CD4-positive, alpha-beta memory T cell (primary cell): ENCODE measurements around the gene HNRNPAB. TPM values are rescaled to one million over a fixed set of nuclear protein-coding genes. Genes with fewer than 3 reads are reported as not detected.

Source experiments
- CTCF ChIA-PET: fragments of 350-600 bp; sonication (Branson Sonifier 250); formaldehyde crosslinking; loops from one replicate; lab custom pipeline; 2021; ENCODE audit warnings: inconsistent platforms; ENCODE audit not compliant: partially characterized antibody; lab: Charles Lee
- POLR2A ChIA-PET: fragments of 350-600 bp; sonication (Branson Sonifier 250); formaldehyde crosslinking; loops from one replicate; lab custom pipeline; 2021; ENCODE audit not compliant: partially characterized antibody; lab: Charles Lee
- DNase-seq, 5 donors: peaks; one replicate each; pipeline versions ENCODE4 v3.0.0 to v3.0.0-alpha.2; 2020 to 2022; ENCODE audit warnings: mixed read lengths in 1 of 5
- H3K27ac ChIP-seq: one replicate; pipeline ENCODE4 v1.7.0; 2013; ENCODE audit warnings: low read depth, low read length
- H3K27me3 ChIP-seq: 2 replicates; pipeline ENCODE4 v1.7.0; 2013; ENCODE audit warnings: mild to moderate bottlenecking, low read length, moderate library complexity; ENCODE audit not compliant: insufficient read depth
- H3K36me3 ChIP-seq: 2 replicates; pipeline ENCODE4 v1.7.0; 2013; ENCODE audit warnings: mild to moderate bottlenecking, low read length, moderate library complexity; ENCODE audit not compliant: insufficient read depth
- H3K4me1 ChIP-seq: 2 replicates; pipeline ENCODE4 v1.7.0; 2013; ENCODE audit warnings: mild to moderate bottlenecking, low read length, moderate library complexity; ENCODE audit not compliant: insufficient read depth
- H3K4me3 ChIP-seq, 2 donors: one replicate each; pipeline ENCODE4 v1.7.0; 2013; ENCODE audit warnings: low read length in 2 of 2, mild to moderate bottlenecking in 1 of 2
- H3K9me3 ChIP-seq, 2 donors: one replicate each; pipeline ENCODE4 v1.7.0; 2013; ENCODE audit warnings: low read length in 2 of 2, control low read depth in 1 of 2; ENCODE audit not compliant: control insufficient read depth in 1 of 2
- H3K27ac Mint-ChIP-seq, 7 donors: one replicate each; pipeline ENCODE4 v1.8.0; 2020 to 2021; ENCODE audit warnings: mixed read lengths in 7 of 7, mild to moderate bottlenecking in 6 of 7, inconsistent platforms in 3 of 7, moderate library complexity in 3 of 7
- H3K27me3 Mint-ChIP-seq, 2 donors: one replicate each; pipeline ENCODE4 v1.8.0; 2020 to 2021; ENCODE audit warnings: mixed read lengths in 2 of 2
- H3K36me3 Mint-ChIP-seq, 2 donors: one replicate each; pipeline ENCODE4 v1.8.0; 2020 to 2021; ENCODE audit warnings: mixed read lengths in 2 of 2, inconsistent platforms in 1 of 2, mild to moderate bottlenecking in 1 of 2
- H3K4me1 Mint-ChIP-seq, 4 donors: one replicate each; pipeline ENCODE4 v1.8.0; 2020 to 2021; ENCODE audit warnings: mixed read lengths in 4 of 4, mild to moderate bottlenecking in 1 of 4
- H3K4me3 Mint-ChIP-seq, 8 donors: one replicate each; pipeline ENCODE4 v1.8.0; 2020 to 2021; ENCODE audit warnings: mixed read lengths in 8 of 8, mild to moderate bottlenecking in 7 of 8, moderate library complexity in 6 of 8, inconsistent platforms in 3 of 8
- H3K9me3 Mint-ChIP-seq, 8 donors: one replicate each; pipeline ENCODE4 v1.8.0; 2020 to 2021; ENCODE audit warnings: mixed read lengths in 8 of 8, mild to moderate bottlenecking in 5 of 8, inconsistent platforms in 3 of 8, moderate library complexity in 1 of 8
- intact Hi-C: fragments of 100-400 bp; cut with micrococcal nuclease; formaldehyde crosslinking; loops from one replicate; pipeline ENCODE4 v1.15.1; 2023
- polyA plus RNA-seq, 2 donors: library from polyadenylated mRNA; unstranded; fragments of 300-500 nt; fragmentation: Illumina TruSeq; gene quantifications; one replicate each; pipeline ENCODE4 v1.2.3, GENCODE V29; 2021
- total RNA-seq, 2 experiments: library from RNA; stranded (reverse); gene quantifications; one replicate each; pipeline ENCODE4 v1.2.3, GENCODE V29; 2021

The HNRNPAB gene
- total and polyA plus RNA-seq, 4 experiments from 2014 or later: 29.4 to 85.3 (median 78.7) TPM

- Histone ChIP-seq H3K36me3 (no peaks in the 10 kb centered on the region), H3K4me3 (no peak overlapping the region), H3K9me3 (no peaks in the 10 kb centered on the region), H3K27me3 (no peaks in the 10 kb centered on the region), H3K27ac (no peak overlapping the region), H3K4me1 (no peaks in the 10 kb centered on the region)
- Mint-ChIP-seq H3K4me3 (no peak overlapping the region), H3K4me1 (no peaks in the 10 kb centered on the region), H3K27me3 (no peaks in the 10 kb centered on the region), H3K27ac (no peak overlapping the region), H3K9me3 (peaks cover 0 to 2% (median 0%) of the 10 kb centered on the region in 8 donors), H3K36me3 (no peaks in the 10 kb centered on the region)
- DNase-seq: no peak
- ChIA-PET POLR2A (no interaction called here), CTCF (no interaction called here)
- intact Hi-C loops: no loop called here
Observed at GRCh38 chr5:178256746-178257145, 52.4 kb downstream of the HNRNPAB start.

GRCh38 chr5:178257650-178258049, 53.3 kb downstream of the HNRNPAB start:
- H3K9me3 ChIP-seq: no peaks in the 10 kb centered on the region
- peaks cover 0 to 2% (median 0%) of the 10 kb centered on the region in 8 donors for H3K9me3 Mint-ChIP-seq
- intact Hi-C loops: no loop called here
- H3K27ac ChIP-seq: no peak overlapping the region
- no peaks in the 10 kb centered on the region for H3K36me3 Mint-ChIP-seq
- H3K27me3 Mint-ChIP-seq: no peaks in the 10 kb centered on the region
- no peaks in the 10 kb centered on the region for H3K4me1 Mint-ChIP-seq
- H3K4me3 ChIP-seq: no peak overlapping the region
- no peak overlapping the region for H3K4me3 Mint-ChIP-seq
- no peaks in the 10 kb centered on the region for H3K4me1 ChIP-seq
- no peaks in the 10 kb centered on the region for H3K36me3 ChIP-seq
- peak overlapping the region in 1 of 7 donors; percentile 22 for H3K27ac Mint-ChIP-seq
- H3K27me3 ChIP-seq: no peaks in the 10 kb centered on the region
- DNase-seq: no peak
- CTCF ChIA-PET: no interaction called here
- POLR2A ChIA-PET: no interaction called here

GRCh38 chr5:178259623-178260536, 55.5 kb downstream of the HNRNPAB start:
- ChIA-PET POLR2A (interaction anchor here (1.3 kb wide), 1 partner anchor 16 kb away, joined by 3 read pairs; no protein-coding TSS in a partner anchor), CTCF (no interaction called here)
- Histone ChIP-seq H3K36me3 (no peaks in the 10 kb centered on the region), H3K9me3 (no peaks in the 10 kb centered on the region), H3K27me3 (no peaks in the 10 kb centered on the region), H3K4me3 (no peak overlapping the region), H3K4me1 (no peaks in the 10 kb centered on the region), H3K27ac (no peak overlapping the region)
- intact Hi-C loops: no loop called here
- Mint-ChIP-seq H3K27ac (peak overlapping the region in 1 of 7 donors; percentile 20), H3K4me1 (no peaks in the 10 kb centered on the region), H3K36me3 (no peaks in the 10 kb centered on the region), H3K27me3 (no peaks in the 10 kb centered on the region), H3K9me3 (peaks cover 0 to 3% (median 0%) of the 10 kb centered on the region in 8 donors), H3K4me3 (no peak overlapping the region)
- DNase-seq: no peak

Other genes with a start within 250 kb of the HNRNPAB start
- gene PROP1, start 208.3 kb upstream of the HNRNPAB start, total RNA-seq: not detected
- not detected for gene PROP1, start 208.3 kb upstream of the HNRNPAB start, polyA plus RNA-seq
- 1 to 10 TPM; 1.7 to 2.0 TPM for gene N4BP3, start 91.0 kb upstream of the HNRNPAB start, total RNA-seq
- gene N4BP3, start 91.0 kb upstream of the HNRNPAB start, polyA plus RNA-seq: under 1 TPM; 0.30 to 0.53 TPM
- gene RMND5B, start 73.5 kb upstream of the HNRNPAB start, total RNA-seq: 10 to 100 TPM; 38.6 to 39.0 TPM
- gene RMND5B, start 73.5 kb upstream of the HNRNPAB start, polyA plus RNA-seq: 10 to 100 TPM; 23.4 to 28.5 TPM
- gene NHP2, start 50.6 kb upstream of the HNRNPAB start, total RNA-seq: 10 to 100 TPM; 64.1 to 69.5 TPM
- 100 to 1,000 TPM; 208 to 250 TPM for gene NHP2, start 50.6 kb upstream of the HNRNPAB start, polyA plus RNA-seq
- not detected for gene GMCL2, start 17.2 kb upstream of the HNRNPAB start, total RNA-seq
- not detected for gene GMCL2, start 17.2 kb upstream of the HNRNPAB start, polyA plus RNA-seq
- 100 to 1,000 TPM; 234 to 251 TPM for gene PHYKPL, start 28.3 kb downstream of the HNRNPAB start, total RNA-seq
- 10 to 100 TPM; 38.7 to 44.6 TPM for gene PHYKPL, start 28.3 kb downstream of the HNRNPAB start, polyA plus RNA-seq